HT-29 (cell line): Measurements from ENCODE around the gene CFL2. TPM values are rescaled to one million over a fixed set of nuclear protein-coding genes. Genes with fewer than 3 reads are reported as not detected.

Experiments
- DNase-seq: peaks from one replicate; pipeline ENCODE4 v3.0.0-alpha.2; 2015; ENCODE audit warnings: low spot score
- small RNA-seq: library from RNA; depleted of rRNA; stranded (forward); fragments of <200 nt; gene quantifications from one replicate; pipeline ENCODE3, GENCODE V24; 2014
- total RNA-seq: library from RNA; depleted of rRNA; stranded (reverse); fragments of >200 nt; shearing (Covaris generic); gene quantifications from 2 replicates; pipeline ENCODE4 v1.2.3, GENCODE V29; 2014; rRNA removed

Gene CFL2
- total RNA-seq, 1 experiment from 2014 or later: 4.4 TPM

DNA sequence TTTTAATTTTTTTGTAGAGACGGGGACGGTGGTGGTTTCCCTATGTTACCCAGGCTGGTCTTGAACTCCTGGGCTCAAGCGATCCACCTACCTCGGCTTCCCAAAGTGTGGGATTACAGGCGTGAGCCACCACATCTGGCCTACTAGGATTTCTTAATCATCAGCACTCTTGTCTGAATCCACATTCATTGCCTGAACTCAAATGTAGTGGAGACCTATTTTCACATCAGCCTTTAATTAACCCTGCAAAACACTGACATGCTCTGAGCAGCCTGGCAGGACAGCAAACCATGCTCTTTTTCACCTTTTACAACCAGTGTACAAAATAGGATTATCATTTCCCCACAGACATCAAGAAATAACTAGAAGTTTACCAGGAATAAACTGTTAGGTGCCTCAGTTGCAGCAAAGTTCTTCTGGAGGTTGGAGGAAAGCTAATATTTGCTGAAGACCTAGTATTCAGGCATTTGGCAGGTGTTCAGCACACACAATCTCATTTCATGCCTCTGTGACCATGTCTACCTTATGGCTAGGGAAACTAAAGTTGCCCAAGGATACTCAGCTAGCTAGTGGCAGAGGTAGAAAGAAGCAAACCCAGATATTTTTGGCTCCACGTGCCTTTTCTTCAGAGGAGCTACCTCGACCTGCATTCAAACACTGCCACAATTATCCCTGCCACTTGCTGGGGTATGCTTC is 37.7 kb downstream of the CFL2 start:
- DNase-seq: no peak

DNA sequence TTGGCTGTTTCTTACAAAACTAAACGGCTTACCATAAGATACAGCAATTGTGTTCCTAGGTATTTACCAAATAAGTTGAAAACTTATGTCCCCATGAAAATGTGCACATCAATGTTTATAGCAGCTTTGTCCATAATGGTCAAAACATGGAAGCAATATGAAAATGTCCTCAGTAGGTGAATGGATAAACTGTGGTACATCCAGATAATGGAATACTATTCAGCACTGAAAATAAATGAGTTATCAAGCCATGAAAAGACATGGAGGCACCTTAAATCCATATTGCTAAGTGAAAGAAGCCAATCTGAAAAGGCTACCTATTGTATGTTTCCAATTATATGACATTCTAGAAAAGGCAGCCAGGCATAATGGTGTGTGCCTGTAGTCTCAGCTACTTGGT is 40.7 kb downstream of the CFL2 start:
- no peak for DNase-seq

DNA sequence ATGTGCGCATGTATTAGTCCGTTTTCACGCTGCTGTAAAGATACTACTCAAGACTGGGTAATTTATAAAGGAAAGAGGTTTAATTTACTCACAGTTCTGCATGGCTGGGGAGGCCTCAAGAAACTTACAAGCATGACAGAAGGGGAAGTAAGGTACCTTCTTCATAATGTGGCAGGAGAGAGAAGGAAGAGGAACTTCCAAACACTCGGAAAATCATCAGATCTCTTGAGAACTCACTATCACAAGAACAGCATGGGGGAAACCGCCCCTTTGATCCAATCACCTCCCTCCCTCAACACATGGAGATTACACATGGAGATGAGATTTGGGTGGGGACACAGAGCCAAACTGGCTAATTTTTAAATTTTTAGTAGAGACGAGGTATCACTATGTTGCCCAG is 42.7 kb downstream of the CFL2 start:
- DNase-seq: no peak

DNA sequence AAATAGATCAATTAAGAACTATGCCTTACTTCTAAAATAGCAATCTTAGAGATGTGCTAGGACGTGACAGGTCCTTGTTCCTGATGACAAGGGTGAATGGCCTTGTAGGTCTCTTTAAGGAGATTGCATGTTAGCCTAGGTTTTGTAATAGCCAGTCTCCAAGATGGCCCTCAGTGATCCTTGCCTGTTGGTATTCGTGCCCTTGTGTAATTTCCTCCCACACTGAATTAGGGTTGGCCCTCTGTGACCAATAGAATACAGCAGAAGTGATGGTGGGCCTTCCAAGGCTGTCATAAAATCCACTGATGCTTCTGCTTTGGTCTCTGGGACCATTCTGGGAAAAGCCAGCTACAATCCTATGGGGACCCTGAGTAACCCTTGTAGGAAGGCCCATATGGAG is 46.3 kb downstream of the CFL2 start:
- DNase-seq: no peak

DNA sequence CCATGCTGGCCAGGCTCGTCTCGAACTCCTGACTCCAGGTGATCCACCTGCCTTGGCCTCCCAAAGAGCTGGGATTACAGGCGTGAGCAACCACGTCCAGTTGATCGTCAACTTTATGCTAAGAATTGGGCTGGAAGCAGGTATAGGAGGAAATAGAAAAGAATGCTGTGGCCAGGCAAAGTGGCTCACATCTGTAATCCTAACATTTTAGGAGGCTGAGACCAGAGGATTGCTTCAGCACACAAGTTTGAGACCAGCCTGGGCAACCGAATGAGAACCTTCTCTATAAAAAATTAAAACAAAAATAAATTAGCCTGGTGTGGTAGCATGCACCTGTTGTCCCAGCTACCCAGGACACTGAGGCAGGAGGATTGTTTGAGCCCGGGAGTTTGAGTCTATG is 47.4 kb downstream of the CFL2 start:
- no peak for DNase-seq

DNA sequence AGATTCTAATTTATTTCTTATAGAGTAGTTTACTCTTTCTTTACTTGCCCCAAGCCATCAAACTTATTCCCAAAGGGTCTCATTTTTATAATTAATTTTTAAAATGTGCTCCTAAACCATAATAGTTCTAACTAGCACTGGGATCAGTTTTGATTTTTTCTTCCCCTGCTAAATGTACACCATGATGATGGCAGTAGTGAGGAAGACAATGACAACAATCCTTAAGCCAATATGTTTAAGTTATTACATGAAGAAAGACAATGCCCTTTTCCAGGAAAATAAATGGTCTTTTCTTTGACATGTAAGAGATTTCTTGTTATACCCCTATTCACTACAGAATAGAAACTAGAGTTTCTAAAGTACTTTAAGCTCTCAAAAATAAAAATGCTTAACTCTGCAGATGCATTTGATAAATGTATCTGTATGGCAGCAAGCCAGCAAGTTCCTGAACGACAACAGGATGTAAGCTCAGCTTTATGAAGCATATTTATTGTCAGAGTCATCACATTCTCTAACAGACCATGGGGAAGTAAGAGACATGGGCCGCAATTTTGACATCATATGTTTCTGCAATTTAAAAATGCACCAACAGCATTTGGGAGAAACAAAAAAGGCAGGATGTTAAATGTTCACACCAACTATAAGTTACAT is 48.5 kb downstream of the CFL2 start:
- peak; percentile 13 for DNase-seq

DNA sequence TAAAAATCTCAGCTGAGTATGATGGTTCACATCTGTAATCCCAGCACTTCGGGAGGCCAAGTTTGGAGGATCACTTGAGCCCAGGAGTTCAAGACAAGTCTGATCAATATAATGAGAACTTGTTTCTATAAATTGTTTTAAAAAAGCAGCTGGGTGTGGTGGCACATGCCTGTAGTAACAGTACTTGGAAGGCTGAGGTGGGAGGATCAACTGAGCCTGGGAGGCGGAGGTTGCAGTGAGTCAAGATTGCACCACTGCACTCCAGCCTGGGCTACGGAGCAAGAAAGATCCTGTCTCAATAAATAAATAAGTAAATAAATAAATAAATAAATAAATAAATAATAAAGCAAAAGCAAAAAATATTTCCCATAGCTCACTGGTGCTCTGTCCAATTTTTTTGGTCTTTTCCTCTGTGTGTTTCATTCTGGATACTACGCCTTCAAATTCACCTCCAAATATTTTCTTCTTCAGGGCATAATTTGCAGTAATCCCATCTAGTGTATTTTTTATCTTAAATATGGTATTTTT is 51.8 kb downstream of the CFL2 start:
- DNase-seq: no peak

DNA sequence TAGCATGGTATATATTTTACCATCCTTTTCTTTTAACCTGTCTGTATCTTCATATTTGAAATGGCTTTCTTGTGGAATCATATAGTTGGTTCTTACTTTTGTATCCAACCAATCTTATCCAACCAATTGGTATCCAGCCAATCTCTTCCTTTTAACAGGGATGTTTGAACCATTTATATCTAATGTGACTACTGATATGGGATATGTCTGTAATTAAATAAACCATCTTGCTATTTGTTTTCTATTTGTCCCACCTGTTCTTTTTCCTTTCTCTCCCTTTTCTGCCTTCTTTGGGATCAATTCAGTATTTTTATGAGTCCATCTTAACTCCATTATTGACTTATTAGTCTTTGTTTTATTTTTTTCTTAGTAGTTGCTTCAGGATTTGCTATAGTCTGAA is 53.6 kb downstream of the CFL2 start:
- no peak for DNase-seq

Small RNA genes lying within 50 kb of the gene (small RNA-seq; reads per million reads assigned to genes)
- not detected for gene RNU6-1261P

Other genes starting within 250 kb of the CFL2 start
- 9.9 and 14.1 TPM in 2 replicates for gene EAPP, start 174.9 kb downstream of the CFL2 start, total RNA-seq
- 9.4 and 9.8 TPM in 2 replicates for gene SNX6, start 84.4 kb downstream of the CFL2 start, total RNA-seq
- gene BAZ1A, start 160.8 kb upstream of the CFL2 start, total RNA-seq: 9.4 and 14.9 TPM in 2 replicates